Nephron (organoid): Measurements from ENCODE around the gene ZC3H18.
A peak's percentile ranks its signal among the peaks of the same experiment; 100 is the strongest.

Experiments
- H3K27ac Mint-ChIP-seq, 3 experiments: 2 replicates each; pipeline ENCODE4 v1.8.0; 2020; ENCODE audit warnings: mixed read lengths in 3 of 3, mild to moderate bottlenecking in 2 of 3, moderate library complexity in 1 of 3
- H3K27me3 Mint-ChIP-seq: 2 replicates; pipeline ENCODE4 v1.8.0; 2021; ENCODE audit warnings: low read depth, mild to moderate bottlenecking, moderate library complexity, mixed read lengths
- H3K36me3 Mint-ChIP-seq: 2 replicates; pipeline ENCODE4 v1.8.0; 2020; ENCODE audit warnings: low read depth, mixed read lengths
- H3K4me1 Mint-ChIP-seq: 2 replicates; pipeline ENCODE4 v1.8.0; 2020; ENCODE audit warnings: mixed read lengths
- H3K4me3 Mint-ChIP-seq, 3 experiments: 2 replicates each; pipeline ENCODE4 v1.8.0; 2020; ENCODE audit warnings: mild to moderate bottlenecking in 3 of 3, mixed read lengths in 3 of 3, moderate library complexity in 2 of 3
- H3K9me3 Mint-ChIP-seq: 2 replicates; pipeline ENCODE4 v1.8.0; 2020; ENCODE audit warnings: mixed read lengths
- TF ChIP-seq, protein P1 (sequence below), 3 experiments: fragments of 200-600 bp; sonication (generic); IDR thresholded peaks; one replicate each; pipeline ENCODE4 v1.5.0; 2021; ENCODE audit warnings: antibody characterized with exemption in 3 of 3; ENCODE audit not compliant: unreplicated experiment in 3 of 3

The ZC3H18 gene

DNA sequence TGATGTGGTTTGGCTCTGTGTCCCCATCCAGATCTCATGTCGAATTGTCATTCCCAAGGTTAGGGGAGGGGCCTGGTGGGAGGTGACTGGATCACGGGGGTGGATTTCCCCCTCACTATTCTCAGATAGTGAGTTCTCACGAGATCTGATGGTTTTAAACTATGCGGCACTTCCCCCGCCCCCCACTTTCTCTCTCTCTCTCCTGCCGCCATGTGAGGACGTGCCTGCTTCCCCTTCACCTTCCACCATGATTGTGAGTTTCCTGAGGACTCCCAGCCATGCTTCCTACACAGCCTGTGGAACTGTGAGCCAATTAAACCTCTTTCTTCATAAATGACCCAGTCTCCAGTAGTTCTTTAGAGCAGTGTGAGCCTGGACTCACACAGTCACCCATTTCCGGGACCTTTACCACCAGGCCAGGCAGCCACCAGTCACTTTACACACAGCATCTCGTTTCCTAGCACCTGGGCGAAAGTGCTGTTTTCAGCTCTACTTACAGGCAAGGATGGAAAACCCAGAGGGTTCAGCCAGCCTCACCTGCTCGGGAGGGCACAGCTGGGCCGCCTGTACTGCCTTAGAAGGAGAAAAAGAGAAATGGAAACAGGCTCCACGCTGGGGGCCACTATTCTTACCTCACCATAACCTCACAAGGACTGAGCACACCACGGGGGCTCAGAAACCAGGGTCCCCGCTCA lies 13.8 kb upstream of the ZC3H18 start:
- H3K9me3 Mint-ChIP-seq, result peaks cover 2% of the 10 kb centered on the region
- no peak overlapping the region for H3K4me3 Mint-ChIP-seq
- H3K36me3 Mint-ChIP-seq, result no peaks in the 10 kb centered on the region
- no peak overlapping the region for H3K27ac Mint-ChIP-seq
- H3K27me3 Mint-ChIP-seq, result peaks cover 38% of the 10 kb centered on the region
- TF ChIP-seq, protein P1, sequence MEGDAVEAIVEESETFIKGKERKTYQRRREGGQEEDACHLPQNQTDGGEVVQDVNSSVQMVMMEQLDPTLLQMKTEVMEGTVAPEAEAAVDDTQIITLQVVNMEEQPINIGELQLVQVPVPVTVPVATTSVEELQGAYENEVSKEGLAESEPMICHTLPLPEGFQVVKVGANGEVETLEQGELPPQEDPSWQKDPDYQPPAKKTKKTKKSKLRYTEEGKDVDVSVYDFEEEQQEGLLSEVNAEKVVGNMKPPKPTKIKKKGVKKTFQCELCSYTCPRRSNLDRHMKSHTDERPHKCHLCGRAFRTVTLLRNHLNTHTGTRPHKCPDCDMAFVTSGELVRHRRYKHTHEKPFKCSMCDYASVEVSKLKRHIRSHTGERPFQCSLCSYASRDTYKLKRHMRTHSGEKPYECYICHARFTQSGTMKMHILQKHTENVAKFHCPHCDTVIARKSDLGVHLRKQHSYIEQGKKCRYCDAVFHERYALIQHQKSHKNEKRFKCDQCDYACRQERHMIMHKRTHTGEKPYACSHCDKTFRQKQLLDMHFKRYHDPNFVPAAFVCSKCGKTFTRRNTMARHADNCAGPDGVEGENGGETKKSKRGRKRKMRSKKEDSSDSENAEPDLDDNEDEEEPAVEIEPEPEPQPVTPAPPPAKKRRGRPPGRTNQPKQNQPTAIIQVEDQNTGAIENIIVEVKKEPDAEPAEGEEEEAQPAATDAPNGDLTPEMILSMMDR (IDR thresholded peaks at IDR 0.05; ENCODE audit: unreplicated experiment in 3 of 3), result no peak
- peaks cover 9% of the 10 kb centered on the region for H3K4me1 Mint-ChIP-seq

DNA sequence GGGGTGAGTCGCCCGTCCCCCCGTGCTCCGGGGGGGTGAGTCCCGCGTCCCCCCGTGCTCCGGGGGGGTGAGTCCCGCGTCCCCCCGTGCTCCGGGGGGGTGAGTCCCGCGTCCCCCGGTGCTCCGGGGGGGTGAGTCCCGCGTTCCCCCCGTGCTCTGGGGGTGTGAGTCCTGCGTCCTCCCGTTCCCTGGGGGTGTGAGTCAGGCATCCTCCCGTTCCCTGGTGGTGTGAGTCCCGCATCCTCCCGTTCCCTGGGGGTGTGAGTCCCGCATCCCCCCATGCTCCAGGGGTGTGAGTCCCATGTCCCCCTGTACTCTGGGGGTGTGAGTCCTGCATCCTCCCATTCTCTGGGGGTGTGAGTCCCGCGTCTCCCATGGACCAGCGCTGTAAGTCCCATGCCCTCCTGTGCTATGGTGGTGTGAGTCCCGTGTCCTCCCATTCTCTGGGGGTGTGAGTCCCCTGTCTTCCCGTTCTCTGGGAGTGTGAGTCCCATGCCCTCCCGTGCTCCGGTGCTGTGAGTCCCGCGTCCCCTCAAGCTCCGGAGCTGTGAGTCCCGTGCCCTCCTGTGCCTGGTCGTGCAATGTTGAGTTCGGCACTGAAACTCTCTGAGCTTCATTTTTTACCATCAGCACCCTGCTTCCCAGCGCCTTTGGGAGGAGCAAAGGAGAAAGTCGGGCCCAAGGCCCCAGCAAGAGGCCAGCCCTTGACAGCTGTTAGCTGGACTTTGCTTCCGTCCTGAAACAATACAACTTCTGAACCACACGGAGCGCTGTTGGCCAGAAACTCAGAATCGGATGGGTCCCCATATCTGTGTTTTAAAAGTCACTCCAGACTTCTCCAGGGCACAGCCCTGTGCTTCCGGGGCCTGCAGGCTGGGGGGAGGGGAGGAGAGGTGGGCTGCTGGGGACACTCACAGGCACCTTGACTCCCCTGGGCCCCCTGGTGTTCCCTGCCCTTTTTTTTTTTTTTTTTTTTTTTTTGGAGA lies 11.5 kb upstream of the ZC3H18 start:
- Mint-ChIP-seq H3K27me3 (peaks cover 22% of the 10 kb centered on the region), H3K9me3 (peaks cover 2% of the 10 kb centered on the region), H3K36me3 (no peaks in the 10 kb centered on the region), H3K4me3 (no peak overlapping the region), H3K4me1 (peaks cover 4% of the 10 kb centered on the region), H3K27ac (peak overlapping the region in 1 of 3 experiments; percentile 54)
- TF ChIP-seq, protein P1 (IDR thresholded peaks at IDR 0.05; ENCODE audit: unreplicated experiment in 3 of 3), result peak; percentile 36 to 51 (median 51)

DNA sequence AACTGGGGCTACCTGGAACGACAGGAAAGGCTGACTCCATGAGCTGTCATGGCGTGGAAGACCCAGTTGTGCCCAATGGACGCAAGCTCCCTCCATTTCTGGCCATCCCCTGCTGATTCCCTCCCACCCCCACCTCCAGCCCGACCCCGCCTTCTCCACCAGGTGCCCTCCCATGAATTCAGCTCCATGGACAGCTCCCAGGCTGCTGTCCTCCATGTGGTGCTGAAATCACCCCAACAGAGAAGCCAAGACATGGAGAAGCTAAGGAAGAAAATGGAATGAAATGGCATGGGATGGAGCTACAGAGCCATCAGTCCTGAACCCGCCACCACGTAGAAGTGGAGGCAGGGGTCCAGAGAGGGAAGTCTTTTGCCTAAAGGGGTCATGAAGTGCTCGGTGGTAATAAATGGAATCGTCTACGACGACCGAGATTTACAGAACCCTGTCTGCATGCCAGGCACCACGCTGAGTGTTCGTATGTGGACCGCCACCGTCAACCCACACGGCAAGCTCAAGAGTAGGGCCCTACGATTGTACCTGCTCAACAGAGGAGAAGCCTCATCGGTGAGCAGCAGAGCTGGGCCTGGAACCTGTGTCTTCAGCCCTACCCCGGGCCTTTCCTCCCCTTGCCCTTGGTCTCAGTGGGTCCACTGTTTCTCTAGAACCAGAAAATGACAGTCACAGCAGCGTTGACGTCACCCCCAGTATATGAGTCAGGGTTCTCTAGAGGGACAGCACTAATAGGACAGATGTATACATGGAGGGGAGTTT lies 9.3 kb upstream of the ZC3H18 start:
- peaks cover 15% of the 10 kb centered on the region for H3K27me3 Mint-ChIP-seq
- H3K9me3 Mint-ChIP-seq, result peaks cover 2% of the 10 kb centered on the region
- H3K36me3 Mint-ChIP-seq, result no peaks in the 10 kb centered on the region

DNA sequence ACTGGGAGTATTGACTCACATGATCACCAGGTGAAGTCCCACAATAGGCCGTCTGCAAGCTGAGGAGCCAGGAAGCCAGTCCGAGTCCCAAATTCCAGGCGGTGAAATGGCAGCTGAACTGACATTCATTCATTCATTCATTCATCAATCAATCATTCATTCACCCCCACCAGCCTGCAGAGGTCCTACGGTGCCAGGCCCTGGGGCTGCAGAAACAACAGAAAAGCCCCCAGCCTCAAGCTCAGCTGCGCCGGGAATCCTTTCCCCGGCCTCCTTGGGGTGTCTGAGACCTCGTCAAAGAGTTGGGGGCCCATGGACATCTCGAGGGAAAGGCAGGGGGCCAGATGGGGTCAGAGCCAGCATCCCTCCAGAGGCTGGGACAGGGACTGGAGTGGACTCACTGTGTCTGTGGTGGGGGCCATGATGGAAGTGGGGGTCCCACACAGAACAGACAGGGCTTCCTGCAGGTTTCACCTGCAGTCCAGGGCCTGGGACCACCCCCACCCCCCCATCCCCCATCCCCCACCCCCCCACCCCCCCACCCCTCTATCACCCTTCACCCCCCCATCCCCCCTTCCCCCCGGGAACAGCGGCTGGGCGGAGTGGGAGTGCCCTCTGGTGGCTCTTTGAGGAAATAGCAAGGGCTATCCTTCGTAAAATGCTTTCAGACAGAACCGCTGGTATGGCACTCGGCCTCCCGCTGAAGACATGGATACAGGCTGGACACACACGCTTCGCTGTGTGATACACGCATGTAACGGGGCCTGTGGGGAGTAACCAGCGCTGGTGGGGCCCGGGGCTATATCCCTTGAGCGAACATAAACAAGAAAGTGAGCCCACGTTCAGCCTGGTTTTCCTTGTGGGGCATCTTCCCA lies 8.5 kb upstream of the ZC3H18 start:
- H3K4me3 Mint-ChIP-seq, result peak overlapping the region in 2 of 3 experiments; percentile 35 to 46
- peaks cover 9% of the 10 kb centered on the region for H3K27me3 Mint-ChIP-seq
- H3K9me3 Mint-ChIP-seq, result peaks cover 2% of the 10 kb centered on the region
- no peak overlapping the region for H3K27ac Mint-ChIP-seq
- peaks cover 4% of the 10 kb centered on the region for H3K4me1 Mint-ChIP-seq
- TF ChIP-seq, protein P1 (IDR thresholded peaks at IDR 0.05; ENCODE audit: unreplicated experiment in 3 of 3), result peak; percentile 56 to 61 (median 57)
- no peaks in the 10 kb centered on the region for H3K36me3 Mint-ChIP-seq

More for the DNA sequence above, 9.3 kb upstream of the ZC3H18 start:
- Mint-ChIP-seq H3K27ac (no peak overlapping the region), H3K4me1 (peaks cover 4% of the 10 kb centered on the region), H3K4me3 (peak overlapping the region in 1 of 3 experiments; percentile 42)
- TF ChIP-seq, protein P1 (IDR thresholded peaks at IDR 0.05; ENCODE audit: unreplicated experiment in 3 of 3), result no peak

DNA sequence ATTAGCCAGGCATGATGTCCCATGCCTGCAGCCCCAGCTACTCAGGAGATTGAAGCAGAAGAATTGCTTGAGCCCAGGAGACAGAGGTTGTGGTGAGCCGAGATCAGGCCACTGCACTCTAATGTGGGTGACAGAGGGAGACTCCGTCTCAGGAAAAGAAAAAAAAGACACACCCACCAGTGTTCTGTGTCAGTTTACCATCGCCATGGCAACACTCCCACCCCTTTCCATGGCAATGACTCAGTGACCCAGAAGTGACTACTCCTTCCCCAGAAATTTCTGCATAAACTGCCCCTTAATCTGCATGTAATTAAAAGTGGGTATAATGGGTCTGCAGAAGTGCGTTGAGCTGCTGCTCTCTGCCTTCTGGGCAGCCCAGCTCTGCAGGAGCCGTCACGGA lies 4.0 kb upstream of the ZC3H18 start:
- Mint-ChIP-seq H3K9me3 (no peaks in the 10 kb centered on the region), H3K27ac (no peak overlapping the region), H3K36me3 (no peaks in the 10 kb centered on the region), H3K4me1 (peaks cover 5% of the 10 kb centered on the region), H3K4me3 (peak overlapping the region in 1 of 3 experiments; percentile 50), H3K27me3 (no peaks in the 10 kb centered on the region)
- TF ChIP-seq, protein P1 (IDR thresholded peaks at IDR 0.05; ENCODE audit: unreplicated experiment in 3 of 3), result no peak
